ENCODE measurements around the gene ZNF747.

The ZNF747 gene

DNA sequence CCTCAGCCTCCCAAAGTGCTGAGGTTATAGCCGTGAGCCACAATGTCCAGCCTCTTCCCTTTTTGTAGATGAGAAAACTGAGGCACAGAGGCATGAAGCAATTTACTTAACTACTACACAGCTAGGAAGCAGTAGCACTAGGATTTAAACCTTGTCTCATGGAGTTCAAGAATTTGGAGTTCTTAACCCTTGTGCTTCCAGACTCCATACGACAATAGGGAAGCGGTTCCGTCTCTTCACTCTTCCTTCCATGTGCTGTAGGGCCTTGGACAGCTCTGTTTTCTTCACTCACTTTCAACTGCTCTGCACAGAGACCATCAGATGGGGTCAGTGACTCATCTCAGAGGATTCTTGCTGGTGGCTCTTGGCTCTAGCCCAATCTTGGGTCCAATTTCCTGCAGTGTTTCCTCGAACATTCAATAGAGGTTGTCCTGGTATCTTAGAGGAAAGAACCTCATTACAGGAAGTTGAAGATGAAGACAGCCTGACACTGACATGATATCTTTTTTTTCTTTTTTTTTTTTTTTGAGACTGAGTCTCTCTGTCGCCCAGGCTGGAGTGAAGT, 42.8 kb downstream of the ZNF747 start:
- no peak overlapping the region for H3K4me3 ChIP-seq (ENCODE audit: low read depth, low read length)
- no peak for DNase-seq (ENCODE audit: low read depth, low spot score)
- ChIA-PET POLR2A (no interaction called here), CTCF (interaction anchor here (1.0 to 2.4 kb wide), 3 partner anchors 9 to 137 kb away, joined by 3 to 9 read pairs (median 4); no protein-coding TSS in a partner anchor)
- no peak for TF ChIP-seq CTCF (IDR thresholded peaks at IDR 0.05; ENCODE audit: insufficient read depth, low read length, missing control alignments)

GRCh38 chr16:30491229-30491628, 43.4 kb downstream of the ZNF747 start:
- ChIA-PET CTCF (interaction anchor here (1.0 to 2.4 kb wide), 3 partner anchors 8 to 137 kb away, joined by 3 to 9 read pairs (median 4); no protein-coding TSS in a partner anchor), POLR2A (no interaction called here)
- TF ChIP-seq CTCF (IDR thresholded peaks at IDR 0.05; ENCODE audit: insufficient read depth, low read length, missing control alignments): no peak
- H3K4me3 ChIP-seq (ENCODE audit: low read depth, low read length): no peak overlapping the region
- no peak for DNase-seq (ENCODE audit: low read depth, low spot score)

GRCh38 chr16:30490210-30490609, 44.4 kb downstream of the ZNF747 start:
- ChIA-PET CTCF (interaction anchor here (2.4 kb wide), 1 partner anchor 41 kb away, joined by 9 read pairs; no protein-coding TSS in a partner anchor), POLR2A (interaction anchor here (0.7 kb wide), 1 partner anchor 169 kb away, joined by 6 read pairs; no protein-coding TSS in a partner anchor)
- TF ChIP-seq CTCF (IDR thresholded peaks at IDR 0.05; ENCODE audit: insufficient read depth, low read length, missing control alignments): no peak
- no peak overlapping the region for H3K4me3 ChIP-seq (ENCODE audit: low read depth, low read length)
- no peak for DNase-seq (ENCODE audit: low read depth, low spot score)

DNA sequence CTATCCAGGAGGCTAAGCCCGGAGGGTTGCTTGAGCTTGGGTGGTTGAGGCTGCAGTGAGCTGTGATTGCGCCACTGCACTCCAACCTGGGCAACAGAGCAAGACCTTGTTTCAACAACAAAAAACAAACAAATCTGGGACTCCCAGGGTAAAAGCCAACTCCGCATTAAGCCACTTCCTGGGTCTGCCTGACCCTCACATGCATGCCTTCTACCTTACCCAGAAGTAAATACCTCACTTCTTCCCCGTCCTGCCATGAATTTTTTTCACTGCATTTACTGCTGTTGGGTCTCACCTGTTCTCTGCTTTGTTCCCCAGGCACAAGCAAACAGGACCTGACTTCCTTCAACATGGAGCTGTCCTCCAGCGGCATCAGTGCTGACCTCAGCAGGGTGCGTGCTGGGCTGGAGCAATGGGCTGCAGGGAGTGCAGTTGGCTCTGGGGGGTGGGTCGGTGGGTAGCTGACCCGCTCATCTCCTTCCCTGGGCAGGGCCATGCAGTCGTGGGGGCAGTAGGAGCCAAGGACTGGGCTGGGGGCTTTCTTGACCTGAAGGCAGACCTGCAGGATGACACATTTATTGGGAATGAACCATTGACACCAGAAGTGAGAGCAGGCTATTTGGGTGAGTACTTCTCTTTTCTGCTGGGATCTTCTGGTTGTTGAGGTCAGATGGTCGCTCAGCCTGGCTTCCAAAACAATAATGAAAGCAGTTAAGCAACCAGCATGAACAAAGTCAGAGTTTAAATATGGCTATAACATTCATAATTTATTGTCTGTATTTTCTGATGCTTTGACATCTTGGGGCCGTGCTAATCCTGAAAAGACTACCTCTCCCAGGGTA, 45.7 kb downstream of the ZNF747 start:
- no peak for DNase-seq (ENCODE audit: low read depth, low spot score)
- ChIA-PET CTCF (no interaction called here), POLR2A (no interaction called here)

DNA sequence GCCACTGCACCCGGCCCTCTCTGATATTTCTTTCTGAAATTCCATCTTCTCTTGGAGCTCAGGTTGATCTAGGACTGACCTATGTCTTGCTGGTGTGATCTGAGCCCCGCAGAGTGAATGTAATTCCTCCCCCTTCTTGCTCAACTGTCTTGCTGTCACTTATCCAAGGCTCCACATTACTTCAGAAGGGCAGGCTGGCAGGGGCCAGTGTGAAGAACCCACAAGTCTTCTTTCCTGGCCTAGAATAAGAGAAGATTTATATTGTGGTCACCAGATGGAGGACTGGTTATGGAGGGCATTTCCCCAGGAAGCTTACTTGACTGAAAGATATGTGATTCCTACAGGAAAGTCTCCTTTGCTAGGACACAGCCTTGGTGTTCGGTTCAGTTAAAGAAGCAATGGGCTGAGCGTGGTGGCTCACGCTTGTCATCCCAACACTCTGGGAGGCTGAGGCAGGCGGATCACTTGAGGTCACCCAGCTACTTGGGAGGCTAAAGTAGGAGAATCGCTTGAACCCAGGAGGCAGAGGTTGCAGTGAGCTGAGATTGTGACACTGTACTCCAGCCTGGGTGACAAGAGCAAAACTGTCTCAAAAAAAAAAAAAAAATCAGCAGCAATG, 48.7 kb downstream of the ZNF747 start:
- POLR2A ChIA-PET: no interaction called here
- CTCF ChIA-PET: interaction anchor here (1.0 to 1.1 kb wide), 2 partner anchors 10 to 12 kb away, joined by 3 to 4 read pairs; no protein-coding TSS in a partner anchor

More for the DNA sequence above, 45.7 kb downstream of the ZNF747 start:
- no peak for TF ChIP-seq CTCF (IDR thresholded peaks at IDR 0.05; ENCODE audit: insufficient read depth, low read length, missing control alignments)
- no peak overlapping the region for H3K4me3 ChIP-seq (ENCODE audit: low read depth, low read length)

More for the DNA sequence above, 48.7 kb downstream of the ZNF747 start:
- TF ChIP-seq CTCF (IDR thresholded peaks at IDR 0.05; ENCODE audit: insufficient read depth, low read length, missing control alignments): no peak
- no peak overlapping the region for H3K4me3 ChIP-seq (ENCODE audit: low read depth, low read length)
- no peak for DNase-seq (ENCODE audit: low read depth, low spot score)
